ENCODE measurements around the gene LRTM1.

GRCh38 chr3:54878145-54878544 lies 49.7 kb downstream of the LRTM1 start:
- TF ChIP-seq EZH2phosphoT487 (IDR thresholded peaks at IDR 0.05) (no peak), EZH2 (IDR thresholded peaks at IDR 0.05) (no peak)
- TF ChIP-seq, protein P1, sequence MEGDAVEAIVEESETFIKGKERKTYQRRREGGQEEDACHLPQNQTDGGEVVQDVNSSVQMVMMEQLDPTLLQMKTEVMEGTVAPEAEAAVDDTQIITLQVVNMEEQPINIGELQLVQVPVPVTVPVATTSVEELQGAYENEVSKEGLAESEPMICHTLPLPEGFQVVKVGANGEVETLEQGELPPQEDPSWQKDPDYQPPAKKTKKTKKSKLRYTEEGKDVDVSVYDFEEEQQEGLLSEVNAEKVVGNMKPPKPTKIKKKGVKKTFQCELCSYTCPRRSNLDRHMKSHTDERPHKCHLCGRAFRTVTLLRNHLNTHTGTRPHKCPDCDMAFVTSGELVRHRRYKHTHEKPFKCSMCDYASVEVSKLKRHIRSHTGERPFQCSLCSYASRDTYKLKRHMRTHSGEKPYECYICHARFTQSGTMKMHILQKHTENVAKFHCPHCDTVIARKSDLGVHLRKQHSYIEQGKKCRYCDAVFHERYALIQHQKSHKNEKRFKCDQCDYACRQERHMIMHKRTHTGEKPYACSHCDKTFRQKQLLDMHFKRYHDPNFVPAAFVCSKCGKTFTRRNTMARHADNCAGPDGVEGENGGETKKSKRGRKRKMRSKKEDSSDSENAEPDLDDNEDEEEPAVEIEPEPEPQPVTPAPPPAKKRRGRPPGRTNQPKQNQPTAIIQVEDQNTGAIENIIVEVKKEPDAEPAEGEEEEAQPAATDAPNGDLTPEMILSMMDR (IDR thresholded peaks at IDR 0.05): no peak

All from neural progenitor cell (in vitro differentiated cells).